BLaER1 (cell line): ENCODE data around the gene TBR1.

Experiments
- H3K27ac ChIP-seq: shearing (Covaris generic); formaldehyde crosslinking; 2 replicates; pipeline ENCODE4 v1.8.1; 2022
- H3K27me3 ChIP-seq: shearing (Covaris generic); formaldehyde crosslinking; 2 replicates; pipeline ENCODE4 v1.8.1; 2022
- H3K36me3 ChIP-seq: shearing (Covaris generic); formaldehyde crosslinking; 2 replicates; pipeline ENCODE4 v1.8.1; 2022
- H3K4me1 ChIP-seq: shearing (Covaris generic); formaldehyde crosslinking; 2 replicates; pipeline ENCODE4 v1.8.1; 2022
- H3K4me2 ChIP-seq: shearing (Covaris generic); formaldehyde crosslinking; 2 replicates; pipeline ENCODE4 v1.8.1; 2022
- H3K4me3 ChIP-seq: shearing (Covaris generic); formaldehyde crosslinking; 2 replicates; pipeline ENCODE4 v1.8.1; 2022
- H3K9ac ChIP-seq: shearing (Covaris generic); formaldehyde crosslinking; 2 replicates; pipeline ENCODE4 v1.8.1; 2022
- H3K9me3 ChIP-seq: shearing (Covaris generic); formaldehyde crosslinking; 2 replicates; pipeline ENCODE4 v1.8.1; 2022
- H4K20me1 ChIP-seq: shearing (Covaris generic); formaldehyde crosslinking; 2 replicates; pipeline ENCODE4 v1.8.1; 2022
- Cebpa-rat ChIP-seq: shearing (Covaris generic); IDR thresholded peaks from 2 replicates; pipeline ENCODE4 v1.8.1; 2022

TBR1 gene

DNA sequence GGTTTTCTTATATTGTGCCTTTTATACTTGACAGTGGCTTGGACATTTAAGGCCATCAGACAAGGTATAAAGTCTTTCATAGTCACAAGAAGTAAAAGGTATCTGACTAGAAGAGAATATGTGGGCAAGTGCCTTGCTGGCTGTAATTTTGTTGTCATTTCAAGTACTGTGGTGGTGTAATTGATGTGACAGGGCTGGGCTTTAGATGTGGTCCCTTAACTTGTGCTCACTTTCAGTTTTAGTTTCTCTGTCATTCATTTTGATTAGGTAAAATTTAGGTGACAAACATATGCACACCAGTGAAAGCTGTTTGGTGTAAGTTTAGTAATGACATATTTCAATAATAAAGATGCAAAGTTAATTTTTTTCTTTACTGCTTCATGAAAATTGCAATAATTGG lies 31.2 kb upstream of the TBR1 start:
- H4K20me1 ChIP-seq = no peaks in the 10 kb centered on the region
- H3K9me3 ChIP-seq = no peaks in the 10 kb centered on the region
- H3K36me3 ChIP-seq = peaks cover 8% of the 10 kb centered on the region; the same call in 1 of the 2 replicates
- H3K9ac ChIP-seq = no peak overlapping the region
- no peak for TF ChIP-seq Cebpa-rat
- H3K27ac ChIP-seq = 0 out of 2 replicates have a peak overlapping the region, but pooled peaks have one; percentile 69
- H3K4me3 ChIP-seq = no peak overlapping the region
- H3K4me1 ChIP-seq = peaks cover 58% of the 10 kb centered on the region
- peak overlapping the region; percentile 63 for H3K4me2 ChIP-seq
- no peaks in the 10 kb centered on the region for H3K27me3 ChIP-seq

DNA sequence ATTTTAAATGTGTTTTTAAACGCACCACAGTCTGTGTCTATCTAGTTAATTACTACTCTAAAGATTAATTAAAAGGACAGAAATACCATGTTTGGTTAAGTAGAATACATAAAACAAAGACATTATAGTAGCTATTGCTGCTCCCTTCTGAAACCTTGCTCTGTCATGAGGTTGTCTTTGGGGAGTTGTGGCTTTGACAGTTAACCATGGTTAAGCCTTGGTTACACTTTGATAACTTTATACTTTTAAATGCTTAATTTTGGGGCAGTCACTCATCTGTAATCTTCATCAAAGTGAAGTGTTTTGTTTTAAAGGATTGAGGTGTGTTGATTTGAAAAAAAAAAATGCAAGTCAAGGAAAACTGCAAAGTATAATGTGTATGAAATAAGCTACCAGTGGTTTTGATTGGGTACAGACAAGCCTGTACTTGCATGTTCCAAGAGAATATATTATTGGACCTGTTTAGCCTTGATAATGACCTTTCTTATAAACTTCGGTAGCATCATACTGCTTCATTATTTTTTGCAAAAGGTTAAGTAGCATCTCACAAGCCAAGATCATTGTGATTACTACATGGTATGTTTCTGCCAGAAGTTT lies 29.8 kb upstream of the TBR1 start:
- Histone ChIP-seq H3K27ac (peak overlapping the region; percentile 69), H3K36me3 (peaks cover 16% of the 10 kb centered on the region; the same call in 1 of the 2 replicates), H3K4me1 (peaks cover 67% of the 10 kb centered on the region), H4K20me1 (no peaks in the 10 kb centered on the region), H3K9ac (no peak overlapping the region), H3K4me3 (peak overlapping the region; percentile 31; the same call in 1 of the 2 replicates), H3K9me3 (no peaks in the 10 kb centered on the region), H3K27me3 (no peaks in the 10 kb centered on the region), H3K4me2 (peak overlapping the region; percentile 63)
- no peak for TF ChIP-seq Cebpa-rat

DNA sequence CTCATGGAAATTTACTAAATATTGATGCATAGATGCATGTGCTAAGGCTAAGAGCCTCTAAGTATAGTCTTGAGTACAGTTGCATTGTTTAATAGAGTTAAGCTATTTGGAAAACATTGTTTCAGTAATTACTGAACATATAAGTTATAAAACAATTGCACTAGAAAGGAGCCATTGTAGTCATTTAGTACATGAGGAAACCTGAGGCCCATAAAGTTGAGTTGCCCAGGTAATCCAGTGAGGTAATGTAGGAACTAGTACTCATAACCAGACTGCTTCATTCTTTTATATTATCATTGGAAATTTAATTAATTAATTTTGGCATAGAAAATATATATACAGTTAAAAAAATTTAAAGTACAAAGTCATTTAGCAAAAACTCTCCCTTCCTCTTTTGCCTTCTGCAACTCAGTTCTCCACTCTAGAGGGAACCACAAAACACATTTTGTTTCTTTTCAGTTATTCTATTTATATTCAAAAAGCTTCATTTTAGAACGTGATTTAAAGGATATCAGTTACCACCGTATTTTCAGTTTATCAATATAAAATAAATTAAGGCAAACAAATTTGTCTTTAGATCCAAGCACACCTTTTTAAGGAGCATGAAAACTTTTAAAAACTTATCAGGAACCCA lies 27.8 kb upstream of the TBR1 start:
- H3K27me3 ChIP-seq = no peaks in the 10 kb centered on the region
- peaks cover 67% of the 10 kb centered on the region for H3K4me1 ChIP-seq
- H3K4me3 ChIP-seq = peak overlapping the region; percentile 25; the same call in 1 of the 2 replicates
- no peak for TF ChIP-seq Cebpa-rat
- no peaks in the 10 kb centered on the region for H3K9me3 ChIP-seq
- H3K27ac ChIP-seq = peak overlapping the region; percentile 69
- peak overlapping the region; percentile 64 for H3K4me2 ChIP-seq
- no peaks in the 10 kb centered on the region for H4K20me1 ChIP-seq
- peaks cover 32% of the 10 kb centered on the region for H3K36me3 ChIP-seq
- H3K9ac ChIP-seq = no peak overlapping the region

DNA sequence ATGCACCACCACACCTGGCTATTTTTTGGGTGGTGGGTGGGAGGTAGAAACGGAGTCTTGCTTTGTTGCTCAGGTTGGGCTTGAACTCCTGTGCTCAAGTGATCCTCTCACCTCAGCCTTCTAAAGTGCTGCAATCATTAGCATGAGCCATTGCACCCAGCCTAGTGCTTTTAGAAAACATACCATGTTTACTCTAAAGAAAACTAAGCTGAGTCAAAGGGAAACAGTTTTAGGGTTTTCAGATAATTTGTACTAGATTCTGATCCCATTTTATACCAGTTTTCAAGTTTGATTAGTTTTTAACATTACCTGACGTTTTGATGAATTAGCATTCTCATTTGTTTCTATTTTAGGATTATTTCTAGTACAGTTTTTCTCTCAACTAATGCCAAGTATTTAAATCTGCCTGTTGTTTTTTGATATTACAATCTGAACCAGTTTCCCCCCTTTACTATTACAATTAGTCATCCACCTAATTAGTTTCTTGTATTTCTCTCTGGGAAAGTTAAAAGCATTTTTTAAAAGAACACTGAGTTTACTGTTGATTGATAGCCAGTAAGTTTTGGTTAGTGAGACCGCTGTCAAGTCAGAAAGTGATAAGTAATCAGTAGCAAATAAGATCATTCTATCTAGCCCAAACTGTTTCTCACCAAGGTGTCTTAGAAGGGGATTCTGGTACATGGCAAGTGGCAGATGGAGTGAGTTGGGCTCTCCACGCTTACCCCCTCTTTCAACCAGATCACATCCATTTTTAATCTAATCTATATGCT lies 24.2 kb upstream of the TBR1 start:
- H3K9me3 ChIP-seq = peaks cover 5% of the 10 kb centered on the region; the same call in 1 of the 2 replicates
- no peak overlapping the region for H3K4me3 ChIP-seq
- no peak overlapping the region for H3K4me2 ChIP-seq
- H4K20me1 ChIP-seq = no peaks in the 10 kb centered on the region
- TF ChIP-seq Cebpa-rat = no peak
- no peaks in the 10 kb centered on the region for H3K27me3 ChIP-seq
- peaks cover 69% of the 10 kb centered on the region for H3K36me3 ChIP-seq
- H3K4me1 ChIP-seq = peaks cover 39% of the 10 kb centered on the region
- no peak overlapping the region for H3K27ac ChIP-seq
- H3K9ac ChIP-seq = no peak overlapping the region

DNA sequence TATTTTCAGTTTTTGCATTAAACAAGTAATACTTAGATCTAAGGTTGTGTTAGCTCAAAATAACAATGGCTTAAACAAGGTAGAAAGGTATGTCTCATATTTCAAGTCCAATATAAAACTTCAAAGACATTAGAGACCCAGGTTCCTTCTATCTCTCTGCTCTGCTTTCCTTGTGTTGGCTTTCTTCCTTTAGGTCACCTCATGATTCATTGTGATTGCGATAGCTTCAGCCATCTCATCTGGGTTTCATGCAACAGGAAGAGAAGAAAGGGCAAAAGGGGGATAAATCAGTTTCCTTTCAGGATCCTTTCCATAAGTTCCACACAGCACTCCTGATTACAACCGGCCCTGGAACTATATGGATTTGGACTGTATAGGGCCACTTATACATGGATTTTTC lies 16.0 kb upstream of the TBR1 start:
- Histone ChIP-seq H3K36me3 (peaks cover 76% of the 10 kb centered on the region), H3K9ac (no peak overlapping the region), H3K27ac (no peak overlapping the region), H4K20me1 (no peaks in the 10 kb centered on the region), H3K9me3 (peaks cover 18% of the 10 kb centered on the region; the same call in 1 of the 2 replicates), H3K4me1 (no peaks in the 10 kb centered on the region), H3K27me3 (no peaks in the 10 kb centered on the region), H3K4me3 (no peak overlapping the region), H3K4me2 (no peak overlapping the region)
- TF ChIP-seq Cebpa-rat = no peak

DNA sequence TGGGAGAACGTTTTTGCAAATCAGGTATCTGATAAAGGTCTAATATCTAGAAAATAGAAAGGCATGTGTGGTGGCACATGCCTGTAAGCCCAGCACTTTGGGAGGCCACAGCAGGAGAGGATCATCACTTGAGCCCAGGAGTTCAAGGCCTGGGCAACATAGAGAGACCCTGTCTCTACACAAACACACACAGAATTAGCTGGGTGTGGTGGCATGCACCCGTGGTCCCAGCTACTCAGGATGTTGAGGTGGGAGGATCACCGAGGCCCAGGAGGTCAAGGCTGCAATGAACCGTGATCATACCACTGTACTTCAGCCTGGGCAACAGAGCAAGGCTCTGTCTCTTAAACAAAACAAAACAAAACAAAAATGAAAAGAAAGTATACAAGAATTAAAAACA lies 13.8 kb upstream of the TBR1 start:
- Histone ChIP-seq H4K20me1 (no peaks in the 10 kb centered on the region), H3K36me3 (peaks cover 54% of the 10 kb centered on the region), H3K9me3 (peaks cover 13% of the 10 kb centered on the region; the same call in 1 of the 2 replicates), H3K9ac (no peak overlapping the region), H3K27me3 (no peaks in the 10 kb centered on the region), H3K4me2 (no peak overlapping the region), H3K4me3 (no peak overlapping the region), H3K4me1 (no peaks in the 10 kb centered on the region), H3K27ac (no peak overlapping the region)
- TF ChIP-seq Cebpa-rat = no peak

DNA sequence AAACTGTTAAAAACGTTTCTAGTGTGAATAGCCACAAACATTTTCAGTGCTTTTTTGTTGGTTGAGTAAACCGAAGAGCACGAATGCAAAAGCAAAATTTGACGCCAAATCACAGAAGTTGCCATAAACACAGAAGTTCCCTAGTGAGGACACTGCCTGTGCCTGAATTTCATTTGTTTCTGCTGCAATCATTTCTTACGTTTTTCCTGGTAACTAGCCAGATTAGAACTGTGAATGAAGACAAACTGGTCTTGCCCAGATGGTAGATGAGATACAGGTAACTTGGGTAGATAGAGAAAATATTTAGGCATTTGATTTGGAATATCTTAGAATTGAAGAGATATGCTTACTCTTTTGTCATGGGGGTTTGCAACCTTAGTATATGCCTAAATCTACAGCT lies 9.8 kb upstream of the TBR1 start:
- Histone ChIP-seq H3K4me3 (no peak overlapping the region), H3K9me3 (peaks cover 9% of the 10 kb centered on the region; the same call in 1 of the 2 replicates), H3K27ac (no peak overlapping the region), H3K36me3 (peaks cover 31% of the 10 kb centered on the region), H3K4me1 (no peaks in the 10 kb centered on the region), H3K4me2 (no peak overlapping the region), H3K9ac (no peak overlapping the region), H4K20me1 (peaks cover 11% of the 10 kb centered on the region; the same call in 1 of the 2 replicates), H3K27me3 (peaks cover 2% of the 10 kb centered on the region; the same call in 1 of the 2 replicates)
- no peak for TF ChIP-seq Cebpa-rat

DNA sequence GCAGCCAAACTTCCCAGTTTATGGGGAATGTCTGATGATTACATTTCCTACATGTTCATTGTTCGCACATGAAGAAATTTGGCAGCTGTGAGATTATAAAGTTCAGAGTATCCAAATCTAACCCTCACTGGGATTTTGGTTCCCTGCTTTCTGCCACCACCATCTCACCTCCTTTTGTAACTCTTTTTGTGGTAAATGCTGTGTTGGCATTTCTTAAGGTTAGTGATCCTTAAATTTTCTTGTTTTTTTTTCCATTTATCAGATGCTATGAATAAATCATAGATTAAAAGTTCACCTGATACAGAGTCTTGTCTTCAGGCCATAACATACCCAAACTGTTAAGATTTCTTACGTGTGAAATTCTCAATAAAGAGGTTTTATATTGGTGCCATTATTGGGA lies 8.5 kb upstream of the TBR1 start:
- H3K27me3 ChIP-seq = peaks cover 9% of the 10 kb centered on the region; the same call in 1 of the 2 replicates
- no peak overlapping the region for H3K27ac ChIP-seq
- peaks cover 24% of the 10 kb centered on the region for H4K20me1 ChIP-seq
- TF ChIP-seq Cebpa-rat = no peak
- H3K36me3 ChIP-seq = peaks cover 19% of the 10 kb centered on the region
- H3K4me1 ChIP-seq = no peaks in the 10 kb centered on the region
- H3K9ac ChIP-seq = no peak overlapping the region
- no peak overlapping the region for H3K4me3 ChIP-seq
- no peaks in the 10 kb centered on the region for H3K9me3 ChIP-seq
- no peak overlapping the region for H3K4me2 ChIP-seq

DNA sequence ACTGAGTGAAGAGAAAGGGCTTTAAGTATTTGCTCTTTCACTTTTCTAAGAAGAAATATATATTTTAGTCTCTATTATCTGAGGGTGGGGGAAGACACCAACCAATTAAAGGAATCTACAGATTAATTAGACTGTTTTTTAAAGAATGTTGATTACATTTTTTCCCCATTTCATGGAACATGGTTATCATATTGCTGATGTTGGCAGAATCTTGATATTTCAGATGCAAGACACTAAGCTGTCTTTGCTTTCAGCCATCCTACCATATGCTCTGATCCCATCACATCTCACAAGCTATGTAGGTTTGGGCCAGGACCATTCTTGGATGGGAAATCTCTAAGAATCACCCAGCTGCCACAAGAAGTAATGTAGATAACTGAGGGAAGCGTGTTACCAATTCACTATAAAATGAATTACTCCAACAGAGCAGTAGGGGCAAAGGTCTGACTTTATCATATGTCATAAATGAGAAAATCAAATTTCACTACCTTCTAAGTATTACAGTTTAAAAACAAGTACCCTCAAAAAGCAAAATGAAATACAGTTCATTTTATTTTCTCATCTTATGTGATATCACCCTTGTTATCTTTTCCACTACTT lies 6.7 kb upstream of the TBR1 start:
- H3K27me3 ChIP-seq = peaks cover 27% of the 10 kb centered on the region

More for the DNA sequence above, 6.7 kb upstream of the TBR1 start:
- TF ChIP-seq Cebpa-rat = no peak
- no peak overlapping the region for H3K9ac ChIP-seq
- H3K9me3 ChIP-seq = no peaks in the 10 kb centered on the region
- no peak overlapping the region for H3K27ac ChIP-seq
- H3K36me3 ChIP-seq = peaks cover 4% of the 10 kb centered on the region; the same call in 1 of the 2 replicates
- H3K4me1 ChIP-seq = peaks cover 4% of the 10 kb centered on the region
- H3K4me2 ChIP-seq = no peak overlapping the region
- no peak overlapping the region for H3K4me3 ChIP-seq
- H4K20me1 ChIP-seq = peaks cover 42% of the 10 kb centered on the region
